Activated T-cell treated with anti-CD3 and anti-CD28 coated beads, Interleukin-2, amount 50 U/mL, for 48 hours (primary cell): ENCODE data around the gene TRIP4.
"Not testable (repeated sequence)": the region's sequence is repeated elsewhere in the genome, so short reads cannot be mapped to it uniquely, and the experiment has no call there.

ENCODE experiments used
- DNase-seq, 2 experiments: peaks; one replicate each; pipeline ENCODE4 v3.0.0-alpha.2; 2020

Gene TRIP4

GRCh38 chr15:64490598-64491259, 103.1 kb downstream of the TRIP4 start:
- no peak for DNase-seq

GRCh38 chr15:64493641-64494040, 106.0 kb downstream of the TRIP4 start:
- no peak for DNase-seq

DNA sequence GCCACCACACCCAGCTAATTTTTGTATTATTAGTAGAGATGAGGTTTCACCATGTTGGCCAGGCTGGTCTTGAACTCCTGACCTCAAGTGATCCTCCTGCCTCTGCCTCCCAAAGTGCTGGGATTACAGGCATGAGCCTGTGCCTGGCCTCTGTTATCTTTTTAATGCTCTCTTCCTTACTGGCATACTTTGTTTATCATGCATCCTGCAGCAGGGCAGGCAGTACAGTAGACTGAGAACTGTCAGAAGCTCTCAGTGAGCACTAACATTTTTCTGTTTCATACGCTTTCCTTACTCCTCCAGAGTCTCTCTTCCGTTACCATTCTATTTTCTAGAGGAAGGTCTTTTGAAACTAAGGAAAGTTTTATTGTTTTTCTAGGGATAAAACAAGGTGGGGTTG, 108.3 kb downstream of the TRIP4 start:
- not testable (repeated sequence) for DNase-seq

GRCh38 chr15:64500695-64501395, 113.2 kb downstream of the TRIP4 start:
- DNase-seq: no peak

- no peak for DNase-seq
Observed at GRCh38 chr15:64501396-64501715, 113.7 kb downstream of the TRIP4 start.

DNA sequence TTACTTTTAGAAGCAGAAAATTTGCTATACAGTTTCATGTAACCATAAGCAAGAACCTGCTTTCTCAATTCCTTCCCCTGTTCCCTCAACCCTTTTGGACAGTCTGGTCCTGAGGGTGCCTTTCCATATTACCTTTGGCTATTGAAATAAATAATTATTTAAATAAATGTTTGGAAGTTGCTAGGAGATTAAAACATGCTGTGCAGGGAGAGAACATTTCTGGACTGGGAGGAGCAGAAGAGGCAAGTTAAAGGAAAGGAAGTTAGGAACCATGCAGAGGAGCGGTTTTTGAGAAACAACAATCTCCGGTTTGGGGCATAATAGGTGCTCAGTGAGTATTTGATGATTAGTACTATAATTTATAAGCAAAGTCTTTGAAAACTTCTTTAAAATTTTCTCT, 114.5 kb downstream of the TRIP4 start:
- DNase-seq: no peak

DNA sequence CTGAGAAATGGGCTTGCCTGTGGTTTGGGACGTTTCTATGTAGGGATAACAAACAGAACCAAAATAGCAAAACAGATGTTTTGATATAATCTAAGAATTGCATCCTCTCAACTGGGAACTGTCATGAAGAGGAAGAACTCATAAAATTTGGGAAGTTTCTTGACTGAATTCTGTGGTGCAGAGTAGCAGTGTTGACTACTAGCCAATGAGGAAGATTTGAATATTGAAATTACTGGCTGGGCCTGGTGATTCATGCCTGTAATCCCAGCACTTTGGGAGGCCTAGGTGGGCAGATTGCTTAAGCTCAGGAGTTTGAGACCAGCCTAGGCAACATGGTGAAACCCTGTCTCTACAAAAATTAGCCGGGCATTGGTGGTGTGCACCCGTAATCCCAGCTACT, 114.9 kb downstream of the TRIP4 start:
- DNase-seq: no peak

GRCh38 chr15:64503197-64503596, 115.6 kb downstream of the TRIP4 start:
- DNase-seq: no peak

DNA sequence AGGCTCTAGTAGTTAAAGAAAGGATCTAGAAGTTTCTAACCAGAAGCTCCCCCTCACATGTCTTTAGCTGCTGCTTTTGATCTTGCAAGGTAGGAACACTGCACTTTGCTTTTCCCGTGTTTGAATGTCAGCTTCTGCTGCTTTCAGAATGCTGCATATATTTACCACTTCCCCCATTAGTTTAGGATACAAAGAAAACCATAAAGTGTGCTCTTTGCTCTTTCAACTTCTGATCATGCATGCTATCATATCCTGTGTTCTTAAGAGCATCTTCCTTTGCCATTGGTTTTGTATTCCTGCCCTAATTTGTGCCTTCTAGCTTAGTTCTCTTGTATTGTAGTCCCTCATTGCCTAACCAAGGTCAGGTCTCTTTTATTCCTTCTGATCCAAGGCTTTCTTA, 116.0 kb downstream of the TRIP4 start:
- no peak for DNase-seq
